Measurements from ENCODE around the gene PRTN3.

PRTN3 gene

GRCh38 chr19:802498-803098 is 38.2 kb upstream of the PRTN3 start:
- no peak for DNase-seq
- in situ Hi-C loops (cut with MboI; ENCODE audit: low pct_unique_long_range_greater_than_20kb, low sequenced_read_pairs) = no loop called here

- DNase-seq = no peak
- in situ Hi-C loops (cut with MboI; ENCODE audit: low pct_unique_long_range_greater_than_20kb, low sequenced_read_pairs) = no loop called here
These were observed 37.7 kb upstream of the PRTN3 start for GRCh38 chr19:803099-803561.

DNA sequence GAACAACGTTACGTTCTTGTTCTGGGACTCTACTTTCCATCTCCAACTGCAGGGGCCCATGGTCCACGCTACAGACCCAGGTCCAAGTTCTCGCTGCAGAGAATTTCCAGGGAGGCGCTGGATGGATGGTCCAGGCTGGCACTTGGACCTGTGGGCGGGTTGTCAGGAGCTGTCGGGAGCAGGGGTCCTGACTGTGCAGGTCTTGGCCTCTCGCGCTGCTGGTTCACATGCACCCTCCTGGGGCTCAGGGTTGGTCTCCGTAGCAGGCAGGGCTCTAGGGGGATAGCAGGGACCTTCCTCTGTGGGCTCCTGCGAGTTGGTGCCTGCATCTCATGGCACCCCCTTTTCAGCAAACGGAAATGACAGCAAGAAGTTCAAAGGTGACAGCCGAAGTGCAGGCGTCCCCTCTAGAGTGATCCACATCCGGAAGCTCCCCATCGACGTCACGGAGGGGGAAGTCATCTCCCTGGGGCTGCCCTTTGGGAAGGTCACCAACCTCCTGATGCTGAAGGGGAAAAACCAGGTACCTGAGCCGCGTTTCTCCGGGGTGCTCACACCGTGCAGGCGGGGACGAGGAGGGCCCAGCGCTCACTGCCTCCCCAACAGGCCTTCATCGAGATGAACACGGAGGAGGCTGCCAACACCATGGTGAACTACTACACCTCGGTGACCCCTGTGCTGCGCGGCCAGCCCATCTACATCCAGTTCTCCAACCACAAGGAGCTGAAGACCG is 36.9 kb upstream of the PRTN3 start:
- in situ Hi-C loops (cut with MboI; ENCODE audit: low pct_unique_long_range_greater_than_20kb, low sequenced_read_pairs) = no loop called here

DNA sequence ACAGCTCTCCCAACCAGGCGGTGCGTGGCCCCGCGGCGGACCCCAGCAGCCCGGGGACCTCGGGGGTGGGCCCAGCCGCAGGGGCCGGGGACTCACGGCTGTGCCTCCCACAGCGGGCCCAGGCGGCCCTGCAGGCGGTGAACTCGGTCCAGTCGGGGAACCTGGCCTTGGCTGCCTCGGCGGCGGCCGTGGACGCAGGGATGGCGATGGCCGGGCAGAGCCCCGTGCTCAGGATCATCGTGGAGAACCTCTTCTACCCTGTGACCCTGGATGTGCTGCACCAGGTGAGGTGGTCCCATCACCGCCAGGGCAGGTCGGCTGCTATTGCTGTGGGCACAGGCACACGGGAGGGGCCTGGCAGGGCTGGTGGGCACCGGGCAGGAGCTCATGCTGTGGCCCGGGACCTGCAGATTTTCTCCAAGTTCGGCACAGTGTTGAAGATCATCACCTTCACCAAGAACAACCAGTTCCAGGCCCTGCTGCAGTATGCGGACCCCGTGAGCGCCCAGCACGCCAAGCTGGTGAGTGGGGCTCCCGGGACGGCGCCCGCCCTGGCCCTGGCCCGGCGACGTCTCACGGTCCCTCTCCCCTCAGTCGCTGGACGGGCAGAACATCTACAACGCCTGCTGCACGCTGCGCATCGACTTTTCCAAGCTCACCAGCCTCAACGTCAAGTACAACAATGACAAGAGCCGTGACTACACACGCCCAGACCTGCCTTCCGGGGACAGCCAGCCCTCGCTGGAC is 36.2 kb upstream of the PRTN3 start:
- in situ Hi-C loops (cut with MboI; ENCODE audit: low pct_unique_long_range_greater_than_20kb, low sequenced_read_pairs) = no loop called here
- no peak for DNase-seq

More for the DNA sequence above, 36.9 kb upstream of the PRTN3 start:
- no peak for DNase-seq

GRCh38 chr19:805166-805551 is 35.6 kb upstream of the PRTN3 start:
- in situ Hi-C loops (cut with MboI; ENCODE audit: low pct_unique_long_range_greater_than_20kb, low sequenced_read_pairs) = no loop called here
- DNase-seq = no peak

DNA sequence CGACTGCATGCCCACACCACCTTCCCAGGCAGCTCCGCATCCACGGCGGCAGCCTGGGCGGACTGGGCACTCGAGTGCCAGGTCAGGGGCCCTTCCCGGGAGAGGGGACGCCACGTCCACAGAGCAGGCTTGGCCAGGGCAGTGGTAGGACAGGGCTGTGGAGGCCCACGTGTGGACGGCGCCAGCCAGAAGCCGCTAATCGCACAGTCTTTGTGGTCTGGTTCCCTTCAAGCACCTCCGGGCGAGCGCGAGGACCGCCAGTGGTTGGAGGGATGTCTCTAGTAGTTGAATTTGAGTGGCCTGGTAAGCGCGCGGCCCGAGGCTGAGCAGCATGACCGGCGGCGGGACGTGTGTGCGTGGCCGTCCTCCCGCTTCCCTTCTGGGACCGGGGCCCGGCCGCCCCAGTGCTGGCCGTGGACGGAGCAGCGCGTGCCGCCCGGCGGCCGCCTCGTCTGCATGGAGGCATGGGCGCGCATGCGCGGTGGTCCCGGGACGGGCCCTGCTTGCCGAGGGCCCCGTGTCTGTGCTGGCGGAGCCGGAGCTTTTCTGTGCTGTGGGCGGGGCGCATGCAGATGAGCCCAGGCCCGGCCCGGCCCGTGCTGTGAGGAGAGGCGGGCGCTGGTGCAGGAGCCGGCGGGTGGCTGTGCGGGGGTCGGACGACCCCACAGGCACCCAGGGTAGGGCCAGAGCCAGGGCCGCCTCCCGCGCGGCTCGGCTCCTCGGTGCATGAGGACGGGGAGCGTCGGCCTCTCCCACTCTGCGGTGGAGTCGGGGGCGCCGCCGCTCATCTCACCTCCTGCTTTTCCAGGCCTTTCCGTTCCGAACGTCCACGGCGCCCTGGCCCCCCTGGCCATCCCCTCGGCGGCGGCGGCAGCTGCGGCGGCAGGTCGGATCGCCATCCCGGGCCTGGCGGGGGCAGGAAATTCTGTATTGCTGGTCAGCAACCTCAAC is 34.9 kb upstream of the PRTN3 start:
- in situ Hi-C loops (cut with MboI; ENCODE audit: low pct_unique_long_range_greater_than_20kb, low sequenced_read_pairs) = no loop called here
- DNase-seq = no peak

- in situ Hi-C loops (cut with MboI; ENCODE audit: low pct_unique_long_range_greater_than_20kb, low sequenced_read_pairs) = no loop called here
- no peak for DNase-seq
These were observed 33.9 kb upstream of the PRTN3 start for GRCh38 chr19:806815-807421.

GRCh38 chr19:807627-808422 is 33.0 kb upstream of the PRTN3 start:
- no peak for DNase-seq
- in situ Hi-C loops (cut with MboI; ENCODE audit: low pct_unique_long_range_greater_than_20kb, low sequenced_read_pairs) = no loop called here

DNA sequence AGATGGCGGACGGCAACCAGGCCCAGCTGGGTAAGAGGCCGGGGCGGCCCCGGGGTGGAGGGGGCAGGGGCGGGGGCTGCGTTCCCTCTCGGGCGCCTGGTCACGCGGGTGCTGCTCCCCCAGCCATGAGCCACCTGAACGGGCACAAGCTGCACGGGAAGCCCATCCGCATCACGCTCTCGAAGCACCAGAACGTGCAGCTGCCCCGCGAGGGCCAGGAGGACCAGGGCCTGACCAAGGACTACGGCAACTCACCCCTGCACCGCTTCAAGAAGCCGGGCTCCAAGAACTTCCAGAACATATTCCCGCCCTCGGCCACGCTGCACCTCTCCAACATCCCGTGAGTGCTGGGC is 32.4 kb upstream of the PRTN3 start:
- in situ Hi-C loops (cut with MboI; ENCODE audit: low pct_unique_long_range_greater_than_20kb, low sequenced_read_pairs) = no loop called here
- DNase-seq = no peak

DNA sequence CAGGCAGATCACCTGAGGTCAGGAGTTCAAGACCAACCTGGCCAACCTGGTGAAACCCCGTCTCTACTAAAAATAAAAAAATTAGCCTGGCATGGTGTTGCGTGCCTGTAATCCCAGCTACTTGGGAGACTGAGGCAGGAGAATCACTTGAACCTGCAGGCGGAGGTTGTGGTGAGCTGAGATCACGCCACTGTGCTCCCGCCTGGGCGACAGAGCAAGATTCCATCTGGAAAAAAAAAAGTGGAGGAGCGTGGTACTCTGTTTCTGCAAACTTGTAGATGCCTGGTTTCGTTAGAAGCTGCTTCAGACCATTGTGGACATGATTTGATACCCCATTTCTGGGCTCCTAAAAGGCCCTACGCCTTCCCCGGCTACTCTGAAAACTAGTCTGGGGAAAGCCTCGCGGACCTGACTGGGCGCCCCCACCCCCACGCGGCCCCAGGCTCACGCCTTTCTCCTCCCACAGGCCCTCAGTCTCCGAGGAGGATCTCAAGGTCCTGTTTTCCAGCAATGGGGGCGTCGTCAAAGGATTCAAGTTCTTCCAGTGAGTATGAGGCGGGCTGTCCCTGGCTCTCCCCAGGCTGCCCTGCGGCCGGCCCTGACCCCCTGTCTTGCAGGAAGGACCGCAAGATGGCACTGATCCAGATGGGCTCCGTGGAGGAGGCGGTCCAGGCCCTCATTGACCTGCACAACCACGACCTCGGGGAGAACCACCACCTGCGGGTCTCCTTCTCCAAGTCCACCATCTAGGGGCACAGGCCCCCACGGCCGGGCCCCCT is 30.5 kb upstream of the PRTN3 start:
- in situ Hi-C loops (cut with MboI; ENCODE audit: low pct_unique_long_range_greater_than_20kb, low sequenced_read_pairs) = no loop called here
- no peak for DNase-seq

GRCh38 chr19:810883-811489 is 29.8 kb upstream of the PRTN3 start:
- in situ Hi-C loops (cut with MboI; ENCODE audit: low pct_unique_long_range_greater_than_20kb, low sequenced_read_pairs) = no loop called here
- DNase-seq = no peak

DNA sequence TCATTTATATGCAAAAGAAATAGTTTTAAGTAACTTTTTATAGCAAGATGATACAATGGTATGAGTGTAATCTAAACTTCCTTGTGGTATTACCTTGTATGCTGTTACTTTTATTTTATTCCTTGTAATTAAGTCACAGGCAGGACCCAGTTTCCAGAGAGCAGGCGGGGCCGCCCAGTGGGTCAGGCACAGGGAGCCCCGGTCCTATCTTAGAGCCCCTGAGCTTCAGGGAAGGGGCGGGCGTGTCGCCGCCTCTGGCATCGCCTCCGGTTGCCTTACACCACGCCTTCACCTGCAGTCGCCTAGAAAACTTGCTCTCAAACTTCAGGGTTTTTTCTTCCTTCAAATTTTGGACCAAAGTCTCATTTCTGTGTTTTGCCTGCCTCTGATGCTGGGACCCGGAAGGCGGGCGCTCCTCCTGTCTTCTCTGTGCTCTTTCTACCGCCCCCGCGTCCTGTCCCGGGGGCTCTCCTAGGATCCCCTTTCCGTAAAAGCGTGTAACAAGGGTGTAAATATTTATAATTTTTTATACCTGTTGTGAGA is 29.2 kb upstream of the PRTN3 start:
- DNase-seq = no peak
- in situ Hi-C loops (cut with MboI; ENCODE audit: low pct_unique_long_range_greater_than_20kb, low sequenced_read_pairs) = no loop called here

- no peak for DNase-seq
- in situ Hi-C loops (cut with MboI; ENCODE audit: low pct_unique_long_range_greater_than_20kb, low sequenced_read_pairs) = no loop called here
These were observed 28.6 kb upstream of the PRTN3 start for GRCh38 chr19:812049-812746.

GRCh38 chr19:812747-813218 is 28.0 kb upstream of the PRTN3 start:
- in situ Hi-C loops (cut with MboI; ENCODE audit: low pct_unique_long_range_greater_than_20kb, low sequenced_read_pairs) = no loop called here
- DNase-seq = no peak

DNA sequence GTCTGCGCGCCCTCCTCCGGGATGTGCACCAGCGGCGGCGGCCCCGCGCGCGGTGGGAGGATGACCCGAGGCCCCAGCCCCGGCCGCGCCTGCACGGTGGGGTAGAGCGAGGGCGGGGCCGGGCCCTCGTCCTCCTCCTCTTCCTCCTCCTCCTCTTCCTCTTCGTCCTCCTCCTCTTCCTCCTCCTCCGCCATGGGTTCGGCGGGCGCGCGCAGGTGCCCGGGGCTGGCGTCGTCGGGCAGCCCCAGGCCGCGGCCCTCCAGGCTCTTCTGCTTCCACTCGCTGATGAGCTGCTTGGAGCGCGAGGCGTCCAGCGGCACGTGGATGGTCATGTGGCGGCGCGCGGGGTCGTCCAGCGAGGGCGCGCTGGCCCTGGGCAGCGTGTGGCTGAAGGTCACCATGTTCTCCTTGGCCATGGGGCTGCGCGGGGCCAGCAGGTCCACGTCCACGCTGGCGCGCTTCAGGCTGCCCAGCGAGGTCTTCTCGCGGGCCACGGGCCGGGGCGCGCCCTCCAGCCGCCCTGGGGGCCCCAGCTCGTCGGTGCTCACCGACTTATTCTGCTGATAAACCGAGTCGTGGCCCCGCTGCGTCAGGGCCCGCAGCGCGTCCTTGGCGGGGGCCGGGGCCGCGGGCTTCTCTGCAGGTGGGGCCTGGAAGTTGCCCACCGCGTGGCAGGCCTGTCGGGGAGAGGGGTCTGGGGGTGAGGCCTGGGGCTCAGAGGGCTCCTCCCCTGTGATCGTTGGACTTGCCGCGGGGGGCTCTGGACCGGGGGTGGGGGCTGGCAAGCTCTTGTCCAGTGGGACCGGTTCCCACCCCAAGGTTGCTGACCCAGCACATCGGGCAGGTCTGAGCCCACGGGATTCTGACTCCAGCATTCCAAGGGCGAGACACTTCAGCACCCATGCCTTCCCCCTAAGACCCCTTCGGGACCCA is 27.3 kb upstream of the PRTN3 start:
- DNase-seq = no peak
- in situ Hi-C loops (cut with MboI; ENCODE audit: low pct_unique_long_range_greater_than_20kb, low sequenced_read_pairs) = no loop called here
